Lung microvascular endothelial cell (primary cell): ENCODE data around the gene SYNE1. TPM values are rescaled to one million over a fixed set of nuclear protein-coding genes. Genes with fewer than 3 reads are reported as not detected.
"Not testable (repeated sequence)": the region's sequence is repeated elsewhere in the genome, so short reads cannot be mapped to it uniquely, and the experiment has no call there.

Source experiments
- DNase-seq, 2 donors: peaks; one replicate each; pipeline versions ENCODE4 v3.0.0 to v3.0.0-alpha.2; 2010; ENCODE audit warnings: low read depth in 2 of 2
- total RNA-seq: library from RNA; depleted of rRNA; stranded (reverse); fragments of >200 nt; gene quantifications from 2 replicates; pipeline ENCODE4 v1.2.1, GENCODE V29; 2014

Gene SYNE1
- total RNA-seq, 1 donor from 2014 or later = 44.8 TPM

- DNase-seq = peak; percentile 6 to 26
These were observed 64.6 kb downstream of the SYNE1 start for GRCh38 chr6:152572338-152573088.

- peak in 1 of 2 donors; percentile 28 for DNase-seq
These were observed 65.2 kb downstream of the SYNE1 start for GRCh38 chr6:152571943-152572337.

GRCh38 chr6:152571089-152571488 is 66.1 kb downstream of the SYNE1 start:
- peak in 1 of 2 donors; percentile 14 for DNase-seq

- no peak for DNase-seq
These were observed 70.9 kb downstream of the SYNE1 start for GRCh38 chr6:152566103-152566875.

- DNase-seq = no peak
These were observed 74.0 kb downstream of the SYNE1 start for GRCh38 chr6:152563177-152563576.

GRCh38 chr6:152558798-152559197 is 78.4 kb downstream of the SYNE1 start:
- not testable (repeated sequence) for DNase-seq

- DNase-seq = no peak
These were observed 79.7 kb downstream of the SYNE1 start for GRCh38 chr6:152557502-152557901.

- DNase-seq = no peak
These were observed 82.3 kb downstream of the SYNE1 start for GRCh38 chr6:152554851-152555250.

- DNase-seq = peak; percentile 83 to 90
These were observed 84.4 kb downstream of the SYNE1 start for GRCh38 chr6:152552616-152553209.

GRCh38 chr6:152543519-152543918 is 93.6 kb downstream of the SYNE1 start:
- DNase-seq = no peak

GRCh38 chr6:152540381-152540780 is 96.8 kb downstream of the SYNE1 start:
- DNase-seq = no peak

- peak in 1 of 2 donors; percentile 81 for DNase-seq
These were observed 102.6 kb downstream of the SYNE1 start for GRCh38 chr6:152534541-152534940.

GRCh38 chr6:152532556-152533422 is 104.4 kb downstream of the SYNE1 start:
- peak in 1 of 2 donors; percentile 93 for DNase-seq

- no peak for DNase-seq
These were observed 105.5 kb downstream of the SYNE1 start for GRCh38 chr6:152531659-152532058.

- DNase-seq = peak in 1 of 2 donors; percentile 19
These were observed 107.8 kb downstream of the SYNE1 start for GRCh38 chr6:152529369-152529768.

- not testable (repeated sequence) for DNase-seq
These were observed 123.0 kb downstream of the SYNE1 start for GRCh38 chr6:152514120-152514519.

- DNase-seq = no peak
These were observed 127.2 kb downstream of the SYNE1 start for GRCh38 chr6:152509916-152510315.

GRCh38 chr6:152508477-152508876 is 128.7 kb downstream of the SYNE1 start:
- no peak for DNase-seq

- DNase-seq = peak in 1 of 2 donors; percentile 5
These were observed 133.6 kb downstream of the SYNE1 start for GRCh38 chr6:152503546-152503945.

GRCh38 chr6:152502421-152503188 is 134.6 kb downstream of the SYNE1 start:
- DNase-seq = no peak

GRCh38 chr6:152499931-152500330 is 137.2 kb downstream of the SYNE1 start:
- DNase-seq = no peak
